GM19438 (cell line): ENCODE data around the gene COX7A2.

Experiments used
- ATAC-seq: cut with Tn5 transposase; IDR thresholded peaks from one replicate; pipeline ENCODE4 v1.9.1; 2021; ENCODE audit warnings: low read depth; ENCODE audit not compliant: unreplicated experiment

Gene COX7A2

GRCh38 chr6:75202676-75203131 is 40.9 kb downstream of the COX7A2 start:
- ATAC-seq = no peak

GRCh38 chr6:75201901-75202672 is 41.5 kb downstream of the COX7A2 start:
- no peak for ATAC-seq

GRCh38 chr6:75201021-75201420 is 42.6 kb downstream of the COX7A2 start:
- ATAC-seq = no peak

GRCh38 chr6:75199889-75200288 is 43.7 kb downstream of the COX7A2 start:
- ATAC-seq = no peak

DNA sequence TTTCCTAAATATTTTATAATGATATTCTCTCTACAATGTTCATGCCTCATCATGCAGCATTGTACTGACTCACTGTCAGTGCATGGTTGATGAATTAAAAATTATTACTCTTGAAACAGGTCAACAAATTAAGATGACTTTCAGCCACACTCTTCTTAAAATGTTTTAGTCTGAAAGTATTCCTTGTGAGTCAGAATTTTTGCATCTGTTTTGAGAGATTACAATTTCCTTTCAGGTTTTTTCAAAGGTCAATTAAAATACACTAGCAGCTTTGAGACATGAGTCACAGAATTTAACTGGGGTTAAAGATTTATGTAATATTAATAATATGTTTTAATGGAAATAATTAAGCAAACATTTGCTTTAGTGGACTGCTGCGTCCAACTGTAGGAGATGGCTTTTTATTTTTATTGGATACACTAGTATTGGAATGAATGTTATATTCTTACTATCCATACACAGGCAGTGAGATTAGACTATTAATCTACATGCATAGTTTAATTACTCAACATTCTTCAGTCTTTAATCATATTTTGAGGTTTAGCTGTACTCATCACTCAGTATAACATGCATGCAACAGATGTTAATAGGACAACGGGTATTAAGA is 47.4 kb downstream of the COX7A2 start:
- no peak for ATAC-seq

DNA sequence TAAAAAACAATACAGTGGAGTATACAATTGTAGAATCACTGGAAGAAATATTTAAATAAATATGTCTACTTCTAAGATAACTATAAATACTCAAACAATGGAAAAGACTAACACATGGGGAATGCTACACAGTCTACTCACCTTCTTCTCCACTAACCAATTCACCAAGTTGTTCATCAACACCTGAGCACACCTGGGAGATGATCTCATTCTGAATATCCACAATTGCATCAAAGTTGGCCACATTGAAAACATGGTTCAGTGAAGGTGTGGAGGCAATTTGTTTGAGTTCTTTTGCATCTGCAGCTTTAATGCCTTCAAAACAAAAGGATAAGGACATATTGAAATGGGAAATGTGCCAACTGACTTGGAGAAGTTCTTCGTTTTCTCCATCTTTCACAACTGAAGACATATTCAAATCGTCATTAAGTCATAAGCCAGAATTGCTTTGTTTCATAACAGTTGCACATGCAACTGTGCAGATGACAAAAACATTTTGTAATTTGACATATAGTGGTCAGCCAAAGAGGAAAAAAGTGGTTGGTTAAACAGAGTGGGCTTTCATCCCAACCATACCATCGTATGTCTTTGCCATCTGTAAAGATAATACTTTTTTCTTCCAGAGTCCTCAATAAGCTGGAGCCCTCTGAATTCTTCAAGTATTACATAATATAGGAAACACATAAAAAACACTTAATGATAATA is 55.2 kb downstream of the COX7A2 start:
- ATAC-seq = no peak
